Dermis microvascular lymphatic vessel endothelial cell (primary cell): ENCODE measurements around the gene TMPRSS11A. TPM values are rescaled to one million over a fixed set of nuclear protein-coding genes. Genes with fewer than 3 reads are reported as not detected.
A peak's percentile ranks its signal among the peaks of the same experiment; 100 is the strongest.

Source experiments
- DNase-seq, 2 donors: peaks; one replicate each; pipeline versions ENCODE4 v3.0.0 to v3.0.0-alpha.2; 2010; ENCODE audit warnings: low read depth in 2 of 2
- total RNA-seq: library from RNA; depleted of rRNA; stranded (reverse); fragments of >200 nt; gene quantifications from 2 replicates; pipeline ENCODE4 v1.2.1, GENCODE V29; 2014

Gene TMPRSS11A
- total RNA-seq, 1 donor from 2014 or later, result not detected

- DNase-seq, result peak; percentile 57 to 65
Observed at GRCh38 chr4:67871867-67872266, 91.4 kb downstream of the TMPRSS11A start.

GRCh38 chr4:67869580-67870190 lies 93.6 kb downstream of the TMPRSS11A start:
- no peak for DNase-seq

- DNase-seq, result no peak
Observed at GRCh38 chr4:67861513-67861912, 101.8 kb downstream of the TMPRSS11A start.

Other genes starting within 250 kb of the TMPRSS11A start
- gene GNRHR, start 209.1 kb downstream of the TMPRSS11A start, total RNA-seq, result not detected in 2 replicates
- gene TMPRSS11D, start 79.5 kb downstream of the TMPRSS11A start, total RNA-seq, result under 0.01 and 0.13 TPM in 2 replicates
- not detected in 2 replicates for gene TMPRSS11F, start 166.4 kb upstream of the TMPRSS11A start, total RNA-seq